Gastroesophageal sphincter (tissue), 4 donors: ENCODE measurements around the gene CADPS2. TPM values are rescaled to one million over a fixed set of nuclear protein-coding genes. Genes with fewer than 3 reads are reported as not detected.

Experiments used
- ATAC-seq: fragments of 150-250 bp; one replicate; pipeline ENCODE4 v1.9.1; 2016; ENCODE audit warnings: mild to moderate bottlenecking, moderate library complexity
- H3K27ac ChIP-seq, 4 donors: fragments of 200-600 bp; sonication (generic) in 3 of 4; 1 replicate in 3 of 4; 2 replicates in 1 of 4; pipeline ENCODE4 v1.5.1; 2016 to 2019
- H3K27me3 ChIP-seq: fragments of 200-600 bp; sonication (generic); one replicate; pipeline ENCODE4 v1.5.1; 2019
- H3K36me3 ChIP-seq, 2 donors: fragments of 200-600 bp; sonication (generic); one replicate each; pipeline ENCODE4 v1.5.1; 2019; ENCODE audit warnings: control low read depth in 1 of 2
- H3K4me1 ChIP-seq, 3 donors: fragments of 200-600 bp; sonication (generic); 1 replicate in 2 of 3; 2 replicates in 1 of 3; pipeline ENCODE4 v1.5.1; 2016 to 2019; ENCODE audit warnings: control low read depth in 2 of 3
- H3K4me3 ChIP-seq, 2 donors: fragments of 200-600 bp; sonication (generic); one replicate each; pipeline ENCODE4 v1.5.1; 2019; ENCODE audit warnings: mild to moderate bottlenecking in 1 of 2, moderate library complexity in 1 of 2
- H3K9me3 ChIP-seq, 3 donors: fragments of 200-600 bp; sonication (generic); one replicate each; pipeline ENCODE4 v1.5.1; 2017 to 2019; ENCODE audit warnings: control low read depth in 2 of 3
- CTCF ChIP-seq, 4 experiments: fragments of 200-600 bp in 2 of 4; fragments of 450-650 bp in 2 of 4; sonication (generic) in 1 of 4; IDR thresholded peaks; one replicate each; pipeline ENCODE4 v1.5.1; 2017 to 2019; ENCODE audit warnings: antibody characterized with exemption in 4 of 4, mild to moderate bottlenecking in 2 of 4, moderate library complexity in 2 of 4
- EP300 ChIP-seq: sonication (generic); formaldehyde crosslinking; IDR thresholded peaks from one replicate; pipeline ENCODE4 v1.6.1; 2017; ENCODE audit warnings: antibody characterized with exemption, mild to moderate bottlenecking
- POLR2A ChIP-seq, 2 donors: fragments of 450-650 bp; IDR thresholded peaks; one replicate each; pipeline ENCODE4 v1.6.1; 2017; ENCODE audit warnings: antibody characterized with exemption in 2 of 2, mild to moderate bottlenecking in 2 of 2, moderate library complexity in 1 of 2
- POLR2AphosphoS5 ChIP-seq: sonication (generic); formaldehyde crosslinking; IDR thresholded peaks from one replicate; pipeline ENCODE4 v1.6.1; 2017; ENCODE audit warnings: antibody characterized with exemption
- WGBS, 2 donors: methylation state at CpG; one replicate each; pipeline ENCODE4 v1.1.5; 2018; ENCODE audit warnings: low coverage in 1 of 2; 5-methylcytosine and 5-hydroxymethylcytosine counted together
- total RNA-seq, 4 donors: library from RNA; depleted of rRNA; stranded (reverse); fragments of >200 nt; gene quantifications; one replicate each; pipeline ENCODE4 v1.1.0, GENCODE V29; 2016

CADPS2 gene
- total RNA-seq, 4 donors from 2014 or later: 20.3 to 205 (median 138) TPM

GRCh38 chr7:122616951-122617350 lies 269.3 kb downstream of the CADPS2 start:
- H3K9me3 ChIP-seq: no peaks in the 10 kb centered on the region
- WGBS, 2 donors: 22 to 37% methylated on average over 3 of the region's 3 CpGs

GRCh38 chr7:122605929-122606328 lies 280.3 kb downstream of the CADPS2 start:
- WGBS, 2 donors: 83 to 100% methylated on average over 2 of the region's 2 CpGs
- no peak overlapping the region for H3K4me3 ChIP-seq
- no peaks in the 10 kb centered on the region for H3K36me3 ChIP-seq
- no peak for TF ChIP-seq POLR2AphosphoS5
- TF ChIP-seq POLR2A (IDR thresholded peaks at IDR 0.05): no peak
- no peak for TF ChIP-seq EP300
- no peak for TF ChIP-seq CTCF (IDR thresholded peaks at IDR 0.05)
- no peak overlapping the region for H3K27ac ChIP-seq
- H3K4me1 ChIP-seq: no peaks in the 10 kb centered on the region
- no peak for ATAC-seq
- H3K27me3 ChIP-seq: no peaks in the 10 kb centered on the region
- H3K9me3 ChIP-seq: peaks cover 0 to 4% (median 0%) of the 10 kb centered on the region in 3 donors

More at GRCh38 chr7:122616951-122617350, 269.3 kb downstream of the CADPS2 start:
- H3K27ac ChIP-seq: no peak overlapping the region
- ATAC-seq: no peak
- H3K4me3 ChIP-seq: no peak overlapping the region
- TF ChIP-seq CTCF (IDR thresholded peaks at IDR 0.05) (no peak), EP300 (no peak), POLR2AphosphoS5 (no peak), POLR2A (IDR thresholded peaks at IDR 0.05) (no peak)
- H3K4me1 ChIP-seq: peaks cover 0 to 8% (median 0%) of the 10 kb centered on the region in 3 donors
- no peaks in the 10 kb centered on the region for H3K36me3 ChIP-seq
- no peaks in the 10 kb centered on the region for H3K27me3 ChIP-seq

- no peaks in the 10 kb centered on the region for H3K4me1 ChIP-seq
- no peaks in the 10 kb centered on the region for H3K27me3 ChIP-seq
- H3K36me3 ChIP-seq: no peaks in the 10 kb centered on the region
- no peak for ATAC-seq
- TF ChIP-seq EP300: no peak
- TF ChIP-seq POLR2A (IDR thresholded peaks at IDR 0.05): no peak
- TF ChIP-seq POLR2AphosphoS5: no peak
- no peaks in the 10 kb centered on the region for H3K9me3 ChIP-seq
- H3K27ac ChIP-seq: no peak overlapping the region
- H3K4me3 ChIP-seq: no peak overlapping the region
Observed at GRCh38 chr7:122604251-122604650, 282.0 kb downstream of the CADPS2 start.

DNA sequence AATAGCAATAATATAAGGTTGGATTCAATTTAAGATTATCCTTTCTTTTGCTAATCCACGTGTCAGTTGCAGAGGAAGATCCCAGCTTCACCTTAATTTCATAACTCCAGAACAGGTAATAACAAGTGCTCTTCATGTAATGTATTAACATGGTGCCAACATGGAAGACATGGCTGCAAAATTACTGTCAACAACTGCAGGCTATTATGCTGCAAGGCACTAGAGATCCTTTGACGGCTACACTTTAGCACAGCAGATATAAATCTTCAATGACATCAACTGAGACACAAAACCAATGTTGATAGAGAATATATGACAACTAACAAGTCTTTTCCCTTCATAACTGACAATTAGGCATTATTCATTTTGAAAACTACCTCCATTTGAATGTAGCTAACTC lies 283.5 kb downstream of the CADPS2 start:
- Histone ChIP-seq H3K4me3 (no peak overlapping the region), H3K4me1 (no peaks in the 10 kb centered on the region), H3K27me3 (no peaks in the 10 kb centered on the region), H3K27ac (no peak overlapping the region), H3K9me3 (no peaks in the 10 kb centered on the region), H3K36me3 (no peaks in the 10 kb centered on the region)
- 92 to 97% methylated on average over 2 of the region's 2 CpGs for WGBS, 2 donors
- TF ChIP-seq EP300: no peak
- no peak for TF ChIP-seq POLR2AphosphoS5
- TF ChIP-seq POLR2A (IDR thresholded peaks at IDR 0.05): no peak
- TF ChIP-seq CTCF (IDR thresholded peaks at IDR 0.05): no peak
- ATAC-seq: no peak

- WGBS, 2 donors: 60 to 67% methylated on average over 2 of the region's 2 CpGs
- no peaks in the 10 kb centered on the region for H3K4me1 ChIP-seq
- no peaks in the 10 kb centered on the region for H3K27me3 ChIP-seq
- no peak for TF ChIP-seq POLR2A (IDR thresholded peaks at IDR 0.05)
- no peak for TF ChIP-seq EP300
- TF ChIP-seq CTCF (IDR thresholded peaks at IDR 0.05): no peak
- TF ChIP-seq POLR2AphosphoS5: no peak
- H3K36me3 ChIP-seq: no peaks in the 10 kb centered on the region
- no peak for ATAC-seq
- H3K4me3 ChIP-seq: no peak overlapping the region
- no peak overlapping the region for H3K27ac ChIP-seq
- no peaks in the 10 kb centered on the region for H3K9me3 ChIP-seq
Observed at GRCh38 chr7:122600630-122601029, 285.6 kb downstream of the CADPS2 start.
